ENCODE measurements around the gene TNRC18.

TNRC18 gene

GRCh38 chr7:5467645-5468044 is 44.0 kb upstream of the TNRC18 start:
- Histone ChIP-seq H3K27ac (ENCODE audit: low read depth, low read length) (no peak overlapping the region), H3K36me3 (ENCODE audit: low read length) (no peaks in the 10 kb centered on the region), H3K4me3 (ENCODE audit: insufficient read depth, low read length, poor library complexity, severe bottlenecking) (no peak overlapping the region), H3K4me2 (ENCODE audit: low read depth, low read length, poor library complexity, severe bottlenecking) (no peak overlapping the region), H3K9ac (ENCODE audit: low read length) (no peak overlapping the region), H2AFZ (ENCODE audit: low read depth, low read length, severe bottlenecking) (no peak overlapping the region), H3F3A (ENCODE audit: insufficient read depth) (no peaks in the 10 kb centered on the region), H4K20me1 (ENCODE audit: low read depth, low read length) (no peaks in the 10 kb centered on the region), H3K79me2 (ENCODE audit: insufficient read depth, low read length) (no peaks in the 10 kb centered on the region), H3K9me3 (ENCODE audit: insufficient read depth, low read length) (no peaks in the 10 kb centered on the region), H3K9me2 (replicated peaks; ENCODE audit: insufficient read depth, low read length) (no peaks in the 10 kb centered on the region), H3K27me3 (ENCODE audit: low read length) (no peaks in the 10 kb centered on the region)
- TF ChIP-seq EZH2phosphoT487 (conservative IDR thresholded peaks at IDR 0.05; ENCODE audit: low read length) = no peak
- TF ChIP-seq CTCF (IDR thresholded peaks at IDR 0.05; ENCODE audit: insufficient read depth, low read length, poor library complexity, severe bottlenecking) = no peak

GRCh38 chr7:5466551-5466950 is 42.9 kb upstream of the TNRC18 start:
- TF ChIP-seq EZH2phosphoT487 (conservative IDR thresholded peaks at IDR 0.05; ENCODE audit: low read length) (no peak), CTCF (IDR thresholded peaks at IDR 0.05; ENCODE audit: insufficient read depth, low read length, poor library complexity, severe bottlenecking) (no peak)

GRCh38 chr7:5463031-5463430 is 39.4 kb upstream of the TNRC18 start:
- no peak overlapping the region for H3K9ac ChIP-seq (ENCODE audit: low read length)

More at GRCh38 chr7:5466551-5466950, 42.9 kb upstream of the TNRC18 start:
- Histone ChIP-seq H3K4me2 (ENCODE audit: low read depth, low read length, poor library complexity, severe bottlenecking) (no peak overlapping the region), H3K36me3 (ENCODE audit: low read length) (no peaks in the 10 kb centered on the region), H3K9me2 (replicated peaks; ENCODE audit: insufficient read depth, low read length) (no peaks in the 10 kb centered on the region), H3K9me3 (ENCODE audit: insufficient read depth, low read length) (no peaks in the 10 kb centered on the region), H3K9ac (ENCODE audit: low read length) (no peak overlapping the region), H3K27me3 (ENCODE audit: low read length) (no peaks in the 10 kb centered on the region), H3F3A (ENCODE audit: insufficient read depth) (no peaks in the 10 kb centered on the region), H4K20me1 (ENCODE audit: low read depth, low read length) (no peaks in the 10 kb centered on the region), H2AFZ (ENCODE audit: low read depth, low read length, severe bottlenecking) (no peak overlapping the region), H3K27ac (ENCODE audit: low read depth, low read length) (no peak overlapping the region), H3K4me3 (ENCODE audit: insufficient read depth, low read length, poor library complexity, severe bottlenecking) (no peak overlapping the region), H3K79me2 (ENCODE audit: insufficient read depth, low read length) (no peaks in the 10 kb centered on the region)

GRCh38 chr7:5462216-5462615 is 38.6 kb upstream of the TNRC18 start:
- Histone ChIP-seq H4K20me1 (ENCODE audit: low read depth, low read length) (no peaks in the 10 kb centered on the region), H3K79me2 (ENCODE audit: insufficient read depth, low read length) (no peaks in the 10 kb centered on the region), H3K4me2 (ENCODE audit: low read depth, low read length, poor library complexity, severe bottlenecking) (no peak overlapping the region), H2AFZ (ENCODE audit: low read depth, low read length, severe bottlenecking) (no peak overlapping the region), H3K4me3 (ENCODE audit: insufficient read depth, low read length, poor library complexity, severe bottlenecking) (no peak overlapping the region), H3K27me3 (ENCODE audit: low read length) (no peaks in the 10 kb centered on the region), H3K9ac (ENCODE audit: low read length) (no peak overlapping the region), H3F3A (ENCODE audit: insufficient read depth) (no peaks in the 10 kb centered on the region), H3K9me3 (ENCODE audit: insufficient read depth, low read length) (no peaks in the 10 kb centered on the region), H3K9me2 (replicated peaks; ENCODE audit: insufficient read depth, low read length) (no peaks in the 10 kb centered on the region), H3K27ac (ENCODE audit: low read depth, low read length) (no peak overlapping the region), H3K36me3 (ENCODE audit: low read length) (no peaks in the 10 kb centered on the region)
- TF ChIP-seq CTCF (IDR thresholded peaks at IDR 0.05; ENCODE audit: insufficient read depth, low read length, poor library complexity, severe bottlenecking) = no peak

More at GRCh38 chr7:5463031-5463430, 39.4 kb upstream of the TNRC18 start:
- no peak overlapping the region for H3K4me3 ChIP-seq (ENCODE audit: insufficient read depth, low read length, poor library complexity, severe bottlenecking)
- no peaks in the 10 kb centered on the region for H3K9me2 ChIP-seq (replicated peaks; ENCODE audit: insufficient read depth, low read length)
- TF ChIP-seq EZH2phosphoT487 (conservative IDR thresholded peaks at IDR 0.05; ENCODE audit: low read length) = no peak
- H3K9me3 ChIP-seq (ENCODE audit: insufficient read depth, low read length) = no peaks in the 10 kb centered on the region
- no peaks in the 10 kb centered on the region for H3F3A ChIP-seq (ENCODE audit: insufficient read depth)
- no peaks in the 10 kb centered on the region for H3K36me3 ChIP-seq (ENCODE audit: low read length)
- H3K27me3 ChIP-seq (ENCODE audit: low read length) = no peaks in the 10 kb centered on the region
- no peaks in the 10 kb centered on the region for H3K79me2 ChIP-seq (ENCODE audit: insufficient read depth, low read length)
- no peak overlapping the region for H2AFZ ChIP-seq (ENCODE audit: low read depth, low read length, severe bottlenecking)
- no peak overlapping the region for H3K27ac ChIP-seq (ENCODE audit: low read depth, low read length)
- no peaks in the 10 kb centered on the region for H4K20me1 ChIP-seq (ENCODE audit: low read depth, low read length)
- no peak overlapping the region for H3K4me2 ChIP-seq (ENCODE audit: low read depth, low read length, poor library complexity, severe bottlenecking)

All from SU-DHL-6 (cell line).